Tibial artery (tissue), 4 donors: Measurements from ENCODE around the gene TUBGCP3.

ENCODE experiments used
- DNase-seq, 2 donors: peaks; one replicate each; pipeline ENCODE4 v3.0.0-alpha.2; 2019
- H3K27ac ChIP-seq, 2 donors: fragments of 200-600 bp; sonication (generic) in 1 of 2; 1 replicate in 1 of 2; 2 replicates in 1 of 2; pipeline ENCODE4 v1.5.1; 2018 to 2019; ENCODE audit warnings: mild to moderate bottlenecking in 1 of 2
- H3K27me3 ChIP-seq, 2 donors: fragments of 200-600 bp; sonication (generic) in 1 of 2; one replicate each; pipeline versions ENCODE4 v1.5.1 to v1.6.0; 2016 to 2019
- H3K36me3 ChIP-seq, 3 donors: fragments of 200-600 bp; sonication (generic) in 2 of 3; one replicate each; pipeline ENCODE4 v1.5.1; 2016 to 2019; ENCODE audit warnings: mild to moderate bottlenecking in 2 of 3
- H3K4me1 ChIP-seq, 4 donors: fragments of 200-600 bp; sonication (generic) in 2 of 4; 1 replicate in 3 of 4; 2 replicates in 1 of 4; pipeline ENCODE4 v1.5.1; 2016 to 2019
- H3K4me3 ChIP-seq, 2 donors: fragments of 200-600 bp; sonication (generic) in 1 of 2; 1 replicate in 1 of 2; 2 replicates in 1 of 2; pipeline ENCODE4 v1.5.1; 2018 to 2019; ENCODE audit warnings: mild to moderate bottlenecking in 2 of 2
- H3K9me3 ChIP-seq, 3 donors: fragments of 200-600 bp; sonication (generic) in 1 of 3; one replicate each; pipeline ENCODE4 v1.5.1; 2016 to 2019
- CTCF ChIP-seq, 2 experiments: fragments of 200-600 bp in 1 of 2; fragments of 450-650 bp in 1 of 2; IDR thresholded peaks; one replicate each; pipeline ENCODE4 v1.5.1; 2017 to 2019; ENCODE audit warnings: antibody characterized with exemption in 2 of 2, mild to moderate bottlenecking in 1 of 2, moderate library complexity in 1 of 2
- intact Hi-C: fragments of 100-400 bp; cut with DNase I; formaldehyde crosslinking; loops from one replicate; pipeline ENCODE4 v1.15.0; 2023; ENCODE audit warnings: low total_unique reads

TUBGCP3 gene

GRCh38 chr13:112530861-112531260 lies 57.1 kb downstream of the TUBGCP3 start:
- peaks cover 6 to 9% (median 9%) of the 10 kb centered on the region in 3 donors for H3K36me3 ChIP-seq
- H3K9me3 ChIP-seq: no peaks in the 10 kb centered on the region
- no peaks in the 10 kb centered on the region for H3K27me3 ChIP-seq
- H3K4me3 ChIP-seq: no peak overlapping the region
- no peaks in the 10 kb centered on the region for H3K4me1 ChIP-seq
- intact Hi-C loops: no loop called here
- TF ChIP-seq CTCF (IDR thresholded peaks at IDR 0.05): no peak
- no peak for DNase-seq
- no peak overlapping the region for H3K27ac ChIP-seq

GRCh38 chr13:112529216-112529615 lies 58.7 kb downstream of the TUBGCP3 start:
- Histone ChIP-seq H3K27me3 (no peaks in the 10 kb centered on the region), H3K36me3 (peaks cover 6 to 21% (median 15%) of the 10 kb centered on the region in 3 donors), H3K27ac (no peak overlapping the region), H3K9me3 (no peaks in the 10 kb centered on the region), H3K4me3 (no peak overlapping the region), H3K4me1 (no peaks in the 10 kb centered on the region)
- DNase-seq: no peak
- TF ChIP-seq CTCF (IDR thresholded peaks at IDR 0.05): no peak
- intact Hi-C loops: no loop called here

- DNase-seq: no peak
- H3K4me1 ChIP-seq: no peaks in the 10 kb centered on the region
- no peak overlapping the region for H3K27ac ChIP-seq
- no peak for TF ChIP-seq CTCF (IDR thresholded peaks at IDR 0.05)
- no peak overlapping the region for H3K4me3 ChIP-seq
- no peaks in the 10 kb centered on the region for H3K27me3 ChIP-seq
- intact Hi-C loops: no loop called here
- H3K36me3 ChIP-seq: peaks cover 9 to 35% (median 33%) of the 10 kb centered on the region in 3 donors
- H3K9me3 ChIP-seq: no peaks in the 10 kb centered on the region
Observed at GRCh38 chr13:112526146-112526853, 61.7 kb downstream of the TUBGCP3 start.

GRCh38 chr13:112525356-112525945 lies 62.5 kb downstream of the TUBGCP3 start:
- Histone ChIP-seq H3K4me3 (no peak overlapping the region), H3K36me3 (peaks cover 16 to 43% (median 38%) of the 10 kb centered on the region in 3 donors)
- TF ChIP-seq CTCF (IDR thresholded peaks at IDR 0.05): no peak

GRCh38 chr13:112522578-112522977 lies 65.4 kb downstream of the TUBGCP3 start:
- no peak overlapping the region for H3K27ac ChIP-seq
- DNase-seq: no peak
- peaks cover 40 to 69% (median 58%) of the 10 kb centered on the region in 3 donors for H3K36me3 ChIP-seq
- no peaks in the 10 kb centered on the region for H3K27me3 ChIP-seq
- H3K4me1 ChIP-seq: no peaks in the 10 kb centered on the region
- H3K9me3 ChIP-seq: no peaks in the 10 kb centered on the region
- intact Hi-C loops: no loop called here
- H3K4me3 ChIP-seq: no peak overlapping the region
- TF ChIP-seq CTCF (IDR thresholded peaks at IDR 0.05): no peak

More at GRCh38 chr13:112525356-112525945, 62.5 kb downstream of the TUBGCP3 start:
- intact Hi-C loops: no loop called here
- H3K27ac ChIP-seq: no peak overlapping the region
- H3K27me3 ChIP-seq: no peaks in the 10 kb centered on the region
- DNase-seq: no peak
- no peaks in the 10 kb centered on the region for H3K9me3 ChIP-seq
- no peaks in the 10 kb centered on the region for H3K4me1 ChIP-seq
